Activated CD8-positive, alpha-beta T cell treated with anti-CD3 and anti-CD28 coated beads for 36 hours (primary cell): ENCODE measurements around the gene FAM170A. TPM values are rescaled to one million over a fixed set of nuclear protein-coding genes. Genes with fewer than 3 reads are reported as not detected.

Source experiments
- ATAC-seq: fragments of 200-7000 bp; cut with Tn5 transposase; one replicate; pipeline ENCODE4 v1.10.0; 2021; ENCODE audit warnings: mild to moderate bottlenecking, moderate library complexity
- CTCF ChIA-PET: fragments of 350-600 bp; sonication (Branson Sonifier 250); formaldehyde crosslinking; loops from one replicate; lab custom pipeline; 2021; ENCODE audit warnings: antibody characterized with exemption; lab: Charles Lee
- POLR2A ChIA-PET: fragments of 350-600 bp; sonication (Branson Sonifier 250); formaldehyde crosslinking; loops from one replicate; lab custom pipeline; 2021; ENCODE audit warnings: antibody characterized with exemption; lab: Charles Lee
- DNase-seq: peaks from one replicate; pipeline ENCODE4 v3.0.0-alpha.2; 2020
- H3K27ac Mint-ChIP-seq: one replicate; pipeline ENCODE4 v1.8.0; 2021; ENCODE audit warnings: mild to moderate bottlenecking, mixed read lengths
- H3K27me3 Mint-ChIP-seq: one replicate; pipeline ENCODE4 v1.8.0; 2021; ENCODE audit warnings: mixed read lengths
- H3K36me3 Mint-ChIP-seq: one replicate; pipeline ENCODE4 v1.8.0; 2021; ENCODE audit warnings: low read depth, mixed read lengths
- H3K4me1 Mint-ChIP-seq: one replicate; pipeline ENCODE4 v1.8.0; 2021; ENCODE audit warnings: low read depth, mixed read lengths
- H3K4me3 Mint-ChIP-seq: one replicate; pipeline ENCODE4 v1.8.0; 2021; ENCODE audit warnings: mild to moderate bottlenecking, moderate library complexity, mixed read lengths
- H3K9me3 Mint-ChIP-seq: one replicate; pipeline ENCODE4 v1.8.0; 2021; ENCODE audit warnings: mixed read lengths
- intact Hi-C: fragments of 100-400 bp; cut with micrococcal nuclease; formaldehyde crosslinking; loops from one replicate; pipeline ENCODE4 v1.10.0; 2022
- total RNA-seq, 2 experiments: library from RNA; stranded (reverse); gene quantifications; one replicate each; pipeline ENCODE4 v1.2.3, GENCODE V29; 2021
- TF ChIP-seq, protein P1 (sequence below): fragments of 200-600 bp; IDR thresholded peaks from one replicate; pipeline ENCODE4 v1.8.0; 2022; ENCODE audit warnings: antibody characterized with exemption, mild to moderate bottlenecking

The FAM170A gene, protein sequence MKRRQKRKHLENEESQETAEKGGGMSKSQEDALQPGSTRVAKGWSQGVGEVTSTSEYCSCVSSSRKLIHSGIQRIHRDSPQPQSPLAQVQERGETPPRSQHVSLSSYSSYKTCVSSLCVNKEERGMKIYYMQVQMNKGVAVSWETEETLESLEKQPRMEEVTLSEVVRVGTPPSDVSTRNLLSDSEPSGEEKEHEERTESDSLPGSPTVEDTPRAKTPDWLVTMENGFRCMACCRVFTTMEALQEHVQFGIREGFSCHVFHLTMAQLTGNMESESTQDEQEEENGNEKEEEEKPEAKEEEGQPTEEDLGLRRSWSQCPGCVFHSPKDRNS
- not detected for total RNA-seq

DNA sequence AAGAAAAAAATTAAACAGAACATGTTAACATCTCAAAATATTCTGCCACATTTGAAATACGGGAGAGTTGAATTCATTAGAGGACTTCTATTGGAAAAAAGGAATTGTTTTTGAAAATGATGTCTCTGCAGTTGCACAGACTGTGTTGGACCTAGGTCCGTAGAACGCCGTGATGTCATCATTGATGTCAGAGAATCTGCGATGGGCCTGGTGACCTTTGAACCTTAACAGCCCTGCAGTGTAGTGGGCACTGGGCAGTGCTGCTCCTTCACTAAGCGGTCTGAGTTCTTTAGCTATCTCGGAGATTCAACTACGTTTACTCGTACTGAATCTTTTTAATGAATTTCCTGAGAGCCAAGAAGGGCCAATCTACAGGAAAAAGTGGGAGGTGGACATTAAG, at the start of gene FAM170A:
FAM170A (plus strand) TSS at position 220 of the 400 bp plus-strand sequence. CDS start 211 bp downstream, outside the sequence.
- ATAC-seq (no peak), DNase-seq (no peak)
- ChIA-PET CTCF (no interaction called here), POLR2A (no interaction called here)
- H3K4me1 Mint-ChIP-seq = no peaks in the 10 kb centered on the region
- no peaks in the 10 kb centered on the region for H3K27me3 Mint-ChIP-seq
- TF ChIP-seq, protein P1, sequence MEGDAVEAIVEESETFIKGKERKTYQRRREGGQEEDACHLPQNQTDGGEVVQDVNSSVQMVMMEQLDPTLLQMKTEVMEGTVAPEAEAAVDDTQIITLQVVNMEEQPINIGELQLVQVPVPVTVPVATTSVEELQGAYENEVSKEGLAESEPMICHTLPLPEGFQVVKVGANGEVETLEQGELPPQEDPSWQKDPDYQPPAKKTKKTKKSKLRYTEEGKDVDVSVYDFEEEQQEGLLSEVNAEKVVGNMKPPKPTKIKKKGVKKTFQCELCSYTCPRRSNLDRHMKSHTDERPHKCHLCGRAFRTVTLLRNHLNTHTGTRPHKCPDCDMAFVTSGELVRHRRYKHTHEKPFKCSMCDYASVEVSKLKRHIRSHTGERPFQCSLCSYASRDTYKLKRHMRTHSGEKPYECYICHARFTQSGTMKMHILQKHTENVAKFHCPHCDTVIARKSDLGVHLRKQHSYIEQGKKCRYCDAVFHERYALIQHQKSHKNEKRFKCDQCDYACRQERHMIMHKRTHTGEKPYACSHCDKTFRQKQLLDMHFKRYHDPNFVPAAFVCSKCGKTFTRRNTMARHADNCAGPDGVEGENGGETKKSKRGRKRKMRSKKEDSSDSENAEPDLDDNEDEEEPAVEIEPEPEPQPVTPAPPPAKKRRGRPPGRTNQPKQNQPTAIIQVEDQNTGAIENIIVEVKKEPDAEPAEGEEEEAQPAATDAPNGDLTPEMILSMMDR = no peak
- intact Hi-C loops = no loop called here
- no peaks in the 10 kb centered on the region for H3K9me3 Mint-ChIP-seq
- H3K4me3 Mint-ChIP-seq = no peak within 1 kb of the TSS
- H3K27ac Mint-ChIP-seq = no peak within 1 kb of the TSS
- no peaks in the 10 kb centered on the region for H3K36me3 Mint-ChIP-seq

DNA sequence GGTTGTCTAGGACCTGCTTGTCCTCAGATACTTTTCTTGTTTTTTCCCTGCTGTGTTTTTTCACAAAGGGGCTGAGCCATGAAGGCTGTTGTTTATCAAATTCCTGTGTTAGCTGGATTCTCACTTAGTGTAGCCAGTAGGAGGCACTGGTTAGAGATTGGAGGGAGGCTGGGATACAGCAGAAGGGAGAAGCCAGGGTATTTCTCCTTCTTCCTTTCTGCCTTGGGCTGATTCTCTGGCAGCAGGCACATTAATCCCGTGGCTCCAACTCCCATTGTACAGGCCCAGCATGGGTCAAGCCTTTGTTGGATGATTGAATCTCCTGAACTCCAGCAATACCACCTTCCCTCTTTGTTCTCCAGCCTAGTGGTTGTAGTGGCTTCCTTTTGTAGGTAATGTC, 46.4 kb upstream of the FAM170A start:
- ATAC-seq (no peak), DNase-seq (no peak)
- H3K4me3 Mint-ChIP-seq = no peak overlapping the region
- TF ChIP-seq, protein P1 = no peak
- no peaks in the 10 kb centered on the region for H3K27me3 Mint-ChIP-seq
- H3K4me1 Mint-ChIP-seq = no peaks in the 10 kb centered on the region
- H3K9me3 Mint-ChIP-seq = no peaks in the 10 kb centered on the region
- H3K27ac Mint-ChIP-seq = no peak overlapping the region
- CTCF ChIA-PET = interaction anchor here (1.0 kb wide), 1 partner anchor 595 kb away, joined by 3 read pairs; the partner anchor contains the start of gene DTWD2
- intact Hi-C loops = no loop called here
- H3K36me3 Mint-ChIP-seq = no peaks in the 10 kb centered on the region
- POLR2A ChIA-PET = no interaction called here

DNA sequence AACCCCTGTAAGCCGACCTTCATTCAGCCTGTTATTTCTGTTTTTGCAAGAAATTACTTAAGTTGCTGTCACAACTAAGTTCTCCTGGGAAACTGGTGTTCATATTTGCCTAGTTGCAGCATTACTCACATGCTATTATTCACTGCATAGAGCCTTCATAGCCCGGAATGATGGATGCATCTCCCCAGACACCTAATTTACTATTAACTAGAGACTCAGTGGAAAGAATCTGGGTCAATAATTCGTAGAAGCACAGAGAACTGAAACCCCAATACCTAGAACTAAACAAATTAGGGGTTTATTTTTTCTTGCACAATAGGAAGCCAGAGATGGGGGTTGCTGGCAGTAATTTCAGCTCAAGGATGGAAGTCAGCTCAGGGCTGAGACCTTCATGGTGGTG, 45.7 kb upstream of the FAM170A start:
- POLR2A ChIA-PET = no interaction called here
- no peaks in the 10 kb centered on the region for H3K36me3 Mint-ChIP-seq
- CTCF ChIA-PET = interaction anchor here (1.0 kb wide), 1 partner anchor 596 kb away, joined by 3 read pairs; the partner anchor contains the start of gene DTWD2
- H3K27me3 Mint-ChIP-seq = no peaks in the 10 kb centered on the region
- H3K9me3 Mint-ChIP-seq = no peaks in the 10 kb centered on the region
- H3K4me3 Mint-ChIP-seq = no peak overlapping the region
- TF ChIP-seq, protein P1 = no peak
- H3K27ac Mint-ChIP-seq = no peak overlapping the region
- DNase-seq = no peak
- intact Hi-C loops = no loop called here
- no peak for ATAC-seq
- H3K4me1 Mint-ChIP-seq = no peaks in the 10 kb centered on the region

DNA sequence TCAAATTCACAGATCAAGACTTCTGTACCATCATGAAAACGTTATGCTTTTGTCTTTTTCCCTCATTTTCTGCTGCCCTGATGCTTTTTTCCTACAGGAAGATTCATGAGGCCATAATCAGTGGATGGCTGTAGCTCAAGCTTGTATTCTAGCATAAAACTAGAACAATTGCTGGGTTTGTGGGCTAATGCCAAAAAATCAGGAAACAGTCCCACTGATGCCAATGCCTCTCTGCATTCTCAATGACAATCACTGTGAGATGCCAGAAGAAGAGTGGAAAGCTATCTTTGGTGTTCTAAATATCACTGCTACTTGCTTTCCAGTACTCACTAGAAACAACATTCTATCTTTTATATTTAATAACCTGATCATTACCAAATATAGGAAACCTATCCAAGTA, 33.3 kb upstream of the FAM170A start:
- intact Hi-C loops = no loop called here
- TF ChIP-seq, protein P1 = no peak
- Mint-ChIP-seq H3K4me1 (no peaks in the 10 kb centered on the region), H3K9me3 (peaks cover 7% of the 10 kb centered on the region), H3K36me3 (no peaks in the 10 kb centered on the region), H3K27me3 (no peaks in the 10 kb centered on the region), H3K4me3 (no peak overlapping the region), H3K27ac (no peak overlapping the region)
- ATAC-seq (no peak), DNase-seq (no peak)
- ChIA-PET POLR2A (no interaction called here), CTCF (no interaction called here)

DNA sequence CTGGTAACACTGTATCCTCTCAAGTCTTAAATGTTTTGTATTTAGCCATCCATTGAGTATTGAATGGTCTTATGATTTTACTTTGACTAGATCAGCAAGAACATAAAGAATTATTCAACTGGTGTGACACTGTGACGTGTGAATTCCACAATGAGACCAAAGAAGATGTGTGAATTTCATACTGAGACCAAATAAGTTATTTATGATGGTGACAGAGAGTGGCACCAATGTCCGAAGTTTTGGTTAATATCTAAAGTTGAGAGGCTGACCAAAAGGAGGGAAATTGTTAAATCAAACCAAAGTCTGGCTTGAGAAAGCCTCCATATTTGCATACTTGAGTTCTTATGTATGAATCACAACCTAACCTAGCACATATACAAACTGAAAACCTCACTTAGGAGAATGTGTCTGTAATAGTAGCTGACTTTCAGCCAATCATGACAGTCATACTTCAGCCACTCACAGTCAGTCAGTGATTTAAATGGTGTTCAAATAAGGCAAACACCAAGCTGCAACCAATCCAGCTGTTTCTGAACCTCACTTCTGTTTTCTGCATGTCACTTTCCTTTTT, 31.5 kb upstream of the FAM170A start:
- ATAC-seq (no peak), DNase-seq (no peak)
- H3K36me3 Mint-ChIP-seq = no peaks in the 10 kb centered on the region
- no peak overlapping the region for H3K27ac Mint-ChIP-seq
- peaks cover 4% of the 10 kb centered on the region for H3K9me3 Mint-ChIP-seq
- TF ChIP-seq, protein P1 = no peak
- H3K27me3 Mint-ChIP-seq = no peaks in the 10 kb centered on the region
- intact Hi-C loops = no loop called here
- CTCF ChIA-PET = no interaction called here
- H3K4me3 Mint-ChIP-seq = no peak overlapping the region
- H3K4me1 Mint-ChIP-seq = no peaks in the 10 kb centered on the region
- POLR2A ChIA-PET = no interaction called here
